ENCODE results near the gene TOLLIP.

Gene TOLLIP

DNA sequence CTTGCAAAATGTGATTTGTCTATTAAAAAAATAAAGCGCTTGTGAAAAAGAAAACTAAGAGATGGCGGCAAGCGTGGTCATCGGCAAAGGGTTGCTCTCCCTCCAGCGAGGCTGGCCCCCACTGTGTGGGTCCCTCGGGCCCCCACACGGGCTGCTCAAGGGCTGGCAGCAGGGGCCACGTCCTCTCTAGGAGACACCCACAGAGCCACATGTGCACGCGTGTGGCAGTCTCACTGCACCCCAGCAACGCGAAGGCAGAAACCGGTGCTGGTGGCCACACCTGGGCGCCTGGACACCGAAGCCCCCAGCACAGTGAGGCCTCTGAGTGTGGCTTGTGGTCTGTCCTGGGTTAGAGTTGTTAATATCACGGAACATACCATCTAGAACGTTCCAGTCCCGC, 34.4 kb downstream of the TOLLIP start:
- TF ChIP-seq, protein P1, sequence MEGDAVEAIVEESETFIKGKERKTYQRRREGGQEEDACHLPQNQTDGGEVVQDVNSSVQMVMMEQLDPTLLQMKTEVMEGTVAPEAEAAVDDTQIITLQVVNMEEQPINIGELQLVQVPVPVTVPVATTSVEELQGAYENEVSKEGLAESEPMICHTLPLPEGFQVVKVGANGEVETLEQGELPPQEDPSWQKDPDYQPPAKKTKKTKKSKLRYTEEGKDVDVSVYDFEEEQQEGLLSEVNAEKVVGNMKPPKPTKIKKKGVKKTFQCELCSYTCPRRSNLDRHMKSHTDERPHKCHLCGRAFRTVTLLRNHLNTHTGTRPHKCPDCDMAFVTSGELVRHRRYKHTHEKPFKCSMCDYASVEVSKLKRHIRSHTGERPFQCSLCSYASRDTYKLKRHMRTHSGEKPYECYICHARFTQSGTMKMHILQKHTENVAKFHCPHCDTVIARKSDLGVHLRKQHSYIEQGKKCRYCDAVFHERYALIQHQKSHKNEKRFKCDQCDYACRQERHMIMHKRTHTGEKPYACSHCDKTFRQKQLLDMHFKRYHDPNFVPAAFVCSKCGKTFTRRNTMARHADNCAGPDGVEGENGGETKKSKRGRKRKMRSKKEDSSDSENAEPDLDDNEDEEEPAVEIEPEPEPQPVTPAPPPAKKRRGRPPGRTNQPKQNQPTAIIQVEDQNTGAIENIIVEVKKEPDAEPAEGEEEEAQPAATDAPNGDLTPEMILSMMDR (IDR thresholded peaks at IDR 0.05; ENCODE audit: poor library complexity, severe bottlenecking) = no peak
- Histone ChIP-seq H3K4me1 (ENCODE audit: insufficient read depth, poor library complexity, severe bottlenecking) (no peaks in the 10 kb centered on the region), H3K36me3 (ENCODE audit: low read depth) (peaks cover 7% of the 10 kb centered on the region; the same call in 1 of the 2 replicates), H3K9me3 (ENCODE audit: severe bottlenecking) (no peaks in the 10 kb centered on the region), H3K27ac (ENCODE audit: poor library complexity, severe bottlenecking) (no peak overlapping the region), H3K27me3 (ENCODE audit: insufficient read depth, poor library complexity, severe bottlenecking) (no peaks in the 10 kb centered on the region), H3K4me3 (ENCODE audit: severe bottlenecking) (no peak overlapping the region)
- no peak for DNase-seq (ENCODE audit: low spot score)
- no peak for ATAC-seq (ENCODE audit: low read depth)

DNA sequence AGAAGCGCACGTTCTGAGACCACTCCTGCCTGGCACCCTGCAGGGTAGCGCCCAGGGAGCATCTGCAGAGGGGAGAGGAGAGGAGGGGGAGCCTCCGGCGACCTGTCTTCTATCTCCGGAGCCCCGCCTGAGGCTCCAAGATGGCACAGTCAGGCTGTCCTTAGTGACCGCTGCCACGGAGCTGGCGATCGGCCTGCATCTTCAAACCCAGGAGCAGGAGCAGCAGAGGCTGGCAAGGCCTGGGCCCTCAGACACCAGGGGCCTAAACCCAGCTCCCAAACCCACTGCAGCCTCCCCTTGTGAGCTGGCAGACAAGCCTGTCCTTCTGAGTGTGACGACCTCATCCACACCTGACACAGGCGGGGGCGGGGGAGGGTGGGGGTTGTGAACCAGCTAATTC, 34.9 kb downstream of the TOLLIP start:
- no peaks in the 10 kb centered on the region for H3K27me3 ChIP-seq (ENCODE audit: insufficient read depth, poor library complexity, severe bottlenecking)
- no peak overlapping the region for H3K4me3 ChIP-seq (ENCODE audit: severe bottlenecking)
- TF ChIP-seq, protein P1 (IDR thresholded peaks at IDR 0.05; ENCODE audit: poor library complexity, severe bottlenecking) = no peak
- no peaks in the 10 kb centered on the region for H3K4me1 ChIP-seq (ENCODE audit: insufficient read depth, poor library complexity, severe bottlenecking)
- H3K27ac ChIP-seq (ENCODE audit: poor library complexity, severe bottlenecking) = no peak overlapping the region
- ATAC-seq (ENCODE audit: low read depth) (no peak), DNase-seq (ENCODE audit: low spot score) (no peak)
- H3K36me3 ChIP-seq (ENCODE audit: low read depth) = peaks cover 7% of the 10 kb centered on the region; the same call in 1 of the 2 replicates
- no peaks in the 10 kb centered on the region for H3K9me3 ChIP-seq (ENCODE audit: severe bottlenecking)

GRCh38 chr11:1272531-1272930, 36.9 kb downstream of the TOLLIP start:
- TF ChIP-seq, protein P1 (IDR thresholded peaks at IDR 0.05; ENCODE audit: poor library complexity, severe bottlenecking) = no peak
- no peak for ATAC-seq (ENCODE audit: low read depth)
- H3K27me3 ChIP-seq (ENCODE audit: insufficient read depth, poor library complexity, severe bottlenecking) = no peaks in the 10 kb centered on the region

GRCh38 chr11:1271927-1272326, 37.5 kb downstream of the TOLLIP start:
- ATAC-seq (ENCODE audit: low read depth) (no peak), DNase-seq (ENCODE audit: low spot score) (no peak)
- peaks cover 7% of the 10 kb centered on the region; the same call in 1 of the 2 replicates for H3K36me3 ChIP-seq (ENCODE audit: low read depth)
- H3K4me3 ChIP-seq (ENCODE audit: severe bottlenecking) = no peak overlapping the region
- no peak overlapping the region for H3K27ac ChIP-seq (ENCODE audit: poor library complexity, severe bottlenecking)
- H3K9me3 ChIP-seq (ENCODE audit: severe bottlenecking) = no peaks in the 10 kb centered on the region
- H3K27me3 ChIP-seq (ENCODE audit: insufficient read depth, poor library complexity, severe bottlenecking) = no peaks in the 10 kb centered on the region
- no peaks in the 10 kb centered on the region for H3K4me1 ChIP-seq (ENCODE audit: insufficient read depth, poor library complexity, severe bottlenecking)
- TF ChIP-seq, protein P1 (IDR thresholded peaks at IDR 0.05; ENCODE audit: poor library complexity, severe bottlenecking) = no peak

More at GRCh38 chr11:1272531-1272930, 36.9 kb downstream of the TOLLIP start:
- Histone ChIP-seq H3K9me3 (ENCODE audit: severe bottlenecking) (no peaks in the 10 kb centered on the region), H3K36me3 (ENCODE audit: low read depth) (peaks cover 7% of the 10 kb centered on the region; the same call in 1 of the 2 replicates), H3K4me1 (ENCODE audit: insufficient read depth, poor library complexity, severe bottlenecking) (no peaks in the 10 kb centered on the region), H3K4me3 (ENCODE audit: severe bottlenecking) (no peak overlapping the region), H3K27ac (ENCODE audit: poor library complexity, severe bottlenecking) (no peak overlapping the region)
- DNase-seq (ENCODE audit: low spot score) = no peak

GRCh38 chr11:1271406-1271805, 38.0 kb downstream of the TOLLIP start:
- Histone ChIP-seq H3K27ac (ENCODE audit: poor library complexity, severe bottlenecking) (no peak overlapping the region), H3K4me3 (ENCODE audit: severe bottlenecking) (no peak overlapping the region), H3K9me3 (ENCODE audit: severe bottlenecking) (no peaks in the 10 kb centered on the region), H3K36me3 (ENCODE audit: low read depth) (peaks cover 5% of the 10 kb centered on the region; the same call in 1 of the 2 replicates), H3K4me1 (ENCODE audit: insufficient read depth, poor library complexity, severe bottlenecking) (no peaks in the 10 kb centered on the region), H3K27me3 (ENCODE audit: insufficient read depth, poor library complexity, severe bottlenecking) (no peaks in the 10 kb centered on the region)
- no peak for ATAC-seq (ENCODE audit: low read depth)
- no peak for DNase-seq (ENCODE audit: low spot score)
- TF ChIP-seq, protein P1 (IDR thresholded peaks at IDR 0.05; ENCODE audit: poor library complexity, severe bottlenecking) = no peak

Measured in RWPE2 (cell line).